Amygdala (tissue), 56 donors: ENCODE data around the gene RALGPS1.
A peak's percentile ranks its signal among the peaks of the same experiment; 100 is the strongest.

ENCODE experiments used
- DNase-seq, 56 donors: peaks; one replicate each; lab custom pipeline; 2025; lab: John Stamatoyannopoulos, UW

Gene RALGPS1

DNA sequence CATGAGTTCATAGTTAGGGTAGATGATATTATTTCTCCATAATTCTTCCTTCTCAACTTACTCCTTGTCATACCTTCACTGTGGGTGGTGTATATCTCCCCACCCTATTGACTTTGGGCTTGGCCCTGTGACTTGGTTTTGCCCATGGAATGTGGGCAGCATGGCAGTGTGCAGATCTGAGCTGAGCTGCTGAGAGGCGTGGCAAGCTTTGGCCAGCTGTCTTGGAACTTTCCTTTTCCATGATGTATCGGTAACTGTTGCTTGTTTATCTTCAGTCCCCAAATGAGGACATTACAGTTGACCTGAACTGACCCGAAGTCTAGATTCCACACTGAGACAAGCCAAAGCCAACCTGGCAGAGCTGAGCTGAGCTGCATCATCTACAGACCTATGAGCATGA, 70.4 kb downstream of the RALGPS1 start:
- DNase-seq: no peak

DNA sequence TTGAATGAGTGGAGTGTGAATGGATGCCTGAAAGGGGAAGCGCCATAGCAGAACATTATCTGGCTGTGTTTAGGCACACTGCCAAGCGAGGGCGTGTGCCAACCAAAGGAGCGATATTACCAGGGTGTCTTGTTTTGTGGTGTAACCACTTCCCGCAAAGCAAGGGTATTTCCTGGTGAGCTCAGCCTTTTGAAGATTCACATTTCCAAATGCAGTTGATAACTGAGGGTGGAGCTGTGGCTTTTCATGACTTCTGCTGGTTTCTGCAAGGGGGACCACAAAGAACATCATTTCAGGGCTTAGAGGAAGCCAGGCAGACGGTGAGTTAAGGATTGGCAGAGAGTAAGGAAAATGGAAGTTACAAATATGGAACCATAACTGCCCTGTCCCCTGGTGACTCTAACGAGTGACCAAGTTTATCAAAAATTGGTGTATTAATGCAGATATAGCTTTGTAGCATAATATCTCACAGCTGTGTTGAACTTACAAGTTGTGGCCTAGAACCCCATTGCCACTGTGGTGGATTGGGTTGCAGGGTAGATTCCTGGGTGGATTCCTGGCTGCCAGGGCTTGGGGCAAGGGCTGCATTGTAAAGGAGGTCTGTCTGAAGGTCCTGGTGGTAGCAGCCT, 71.4 kb downstream of the RALGPS1 start:
- peak in 2 of 56 donors; percentile 6 to 16 for DNase-seq

DNA sequence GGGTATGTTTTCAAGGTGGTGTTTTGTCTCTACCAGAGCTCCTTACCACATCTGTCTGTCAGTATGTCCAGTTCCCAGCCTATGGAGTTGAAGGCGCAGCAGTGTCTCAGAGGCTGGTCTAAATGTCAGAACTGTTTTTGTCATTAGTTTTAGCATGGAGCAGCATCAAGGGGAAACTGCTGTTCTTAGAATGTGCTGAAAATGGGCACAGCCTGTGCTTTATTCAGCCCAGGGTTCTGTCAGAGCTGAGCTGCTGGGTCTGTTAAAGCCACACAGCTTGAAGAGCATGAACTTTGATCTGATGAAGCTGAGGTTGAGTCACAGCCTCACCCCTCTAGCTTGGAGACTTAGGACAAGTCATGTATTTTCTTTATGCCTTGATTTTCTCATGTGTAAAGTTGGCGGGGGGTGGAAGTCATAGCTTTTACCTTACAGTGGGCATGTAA, 71.9 kb downstream of the RALGPS1 start:
- DNase-seq: no peak

DNA sequence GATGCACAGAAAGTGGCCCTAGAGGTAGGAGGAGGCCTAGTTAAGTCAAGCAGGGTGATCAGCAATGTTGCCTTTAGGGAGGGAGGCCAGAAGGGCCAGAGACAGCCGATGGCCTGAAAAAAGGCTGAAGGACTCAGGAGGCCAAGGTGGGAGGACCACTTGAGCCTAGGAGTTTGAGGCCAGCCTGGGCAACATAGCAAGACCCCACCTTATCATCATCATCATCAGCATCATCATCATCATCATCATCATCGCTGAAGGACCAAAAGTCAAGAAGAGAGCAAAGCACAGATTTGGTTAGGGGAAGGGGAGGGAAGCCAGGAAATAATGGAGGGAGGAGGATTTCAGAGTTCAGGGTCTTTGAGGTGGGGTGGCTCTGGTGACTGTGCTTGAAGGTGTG, 74.3 kb downstream of the RALGPS1 start:
- no peak for DNase-seq

DNA sequence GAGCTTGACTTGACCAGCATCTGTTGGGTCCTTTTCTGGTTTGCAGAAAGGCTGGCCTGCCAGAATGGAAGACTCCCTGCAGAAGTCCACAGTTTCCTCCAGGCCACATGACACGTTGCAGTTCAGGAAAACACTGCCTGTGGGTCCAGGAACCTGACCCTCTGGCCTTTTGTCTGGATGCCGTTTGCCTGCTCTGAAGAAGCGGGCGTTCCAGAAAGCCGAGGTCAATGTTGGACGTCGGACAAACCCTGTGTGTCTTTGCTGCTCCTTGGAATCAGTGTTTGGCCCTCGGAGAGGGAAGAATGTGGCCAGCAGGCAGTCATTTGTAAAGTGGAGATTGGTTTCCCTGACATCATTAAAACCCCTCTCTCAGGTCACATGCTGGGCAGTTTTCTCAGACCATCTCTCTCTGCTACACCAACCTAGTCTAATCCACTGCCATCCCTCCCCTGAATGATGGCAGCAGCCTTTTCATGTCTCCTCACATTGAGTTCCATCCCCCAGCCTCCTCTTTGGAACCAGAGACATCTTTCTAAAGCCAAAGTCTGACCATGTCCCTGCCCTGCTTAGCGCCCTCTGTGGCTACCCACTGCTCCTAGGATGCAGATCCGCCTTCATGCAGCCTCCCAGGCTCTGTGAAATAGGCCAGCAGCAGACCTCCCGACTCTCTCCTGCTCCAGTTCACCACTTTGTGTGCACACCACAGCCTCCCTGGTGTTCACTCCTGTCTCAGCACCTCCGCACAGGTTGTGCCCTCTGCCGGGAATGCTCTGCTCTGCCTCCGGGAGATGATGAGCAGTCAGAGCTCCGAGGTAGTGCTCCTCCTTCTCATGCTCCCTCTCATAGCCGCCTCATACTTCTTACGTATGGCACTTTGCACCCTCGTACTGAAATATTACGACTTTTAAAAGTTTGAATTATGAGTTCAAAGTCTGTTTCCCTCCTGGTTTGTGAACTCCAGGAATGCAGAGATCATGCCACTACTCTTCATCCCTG, 75.6 kb downstream of the RALGPS1 start:
- peak in 18 of 56 donors; percentile 3 to 58 (median 24) for DNase-seq

DNA sequence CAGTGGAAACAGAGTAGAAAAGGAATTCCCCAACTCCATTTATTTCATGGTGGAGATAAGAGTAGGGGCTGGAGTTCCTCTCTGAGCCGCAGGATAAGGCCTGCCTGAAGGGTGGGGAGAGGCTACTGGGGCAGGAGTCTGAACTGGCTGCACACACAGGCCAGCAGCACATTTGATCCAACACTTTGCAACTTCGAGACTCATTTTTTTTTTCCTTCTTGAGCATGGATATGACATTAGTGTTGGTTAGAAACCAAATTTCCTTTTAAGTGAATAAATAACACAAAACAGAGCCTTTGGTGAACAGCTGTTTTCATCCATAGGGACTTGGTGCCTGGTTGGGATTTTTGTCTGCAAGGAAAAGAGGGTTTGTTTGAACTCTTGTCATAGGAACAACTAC, 76.6 kb downstream of the RALGPS1 start:
- DNase-seq: no peak

- DNase-seq: no peak
Measured at GRCh38 chr9:126992427-126992826, 77.8 kb downstream of the RALGPS1 start.

DNA sequence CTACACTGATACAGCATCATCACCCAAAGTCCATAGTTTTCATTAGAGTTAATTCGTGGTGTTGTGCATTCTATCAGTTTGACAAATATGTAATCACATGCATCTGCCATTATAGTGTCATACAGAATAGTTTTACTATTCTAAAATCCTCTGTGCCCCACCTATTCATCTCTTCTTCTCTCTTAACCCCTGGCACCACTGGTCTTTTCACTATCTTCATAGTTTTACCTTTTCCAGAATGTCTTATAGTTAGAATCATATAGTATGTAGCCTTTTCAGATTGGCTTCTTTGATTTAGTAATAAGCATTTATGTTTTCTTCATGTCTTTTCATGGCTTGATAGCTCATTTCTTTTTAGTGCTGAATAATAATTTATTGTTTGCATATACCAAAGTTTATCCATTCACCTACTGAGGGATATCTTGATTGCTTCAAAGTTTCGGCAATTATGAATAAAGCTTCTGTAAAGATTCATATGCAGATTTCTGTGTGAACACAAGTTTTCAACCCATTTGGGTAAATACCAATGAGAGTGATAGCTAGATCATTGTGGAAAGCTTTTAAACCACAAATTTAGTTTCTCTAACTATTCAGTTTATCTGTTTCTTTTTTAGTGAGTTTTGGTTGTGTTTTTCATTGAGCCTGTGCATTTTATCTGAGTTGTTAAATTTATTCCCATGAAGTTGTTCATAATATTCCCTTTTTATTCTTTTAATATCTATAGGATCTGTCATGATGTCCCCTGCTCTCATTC, 84.9 kb downstream of the RALGPS1 start:
- no peak for DNase-seq

GRCh38 chr9:127004946-127005769, 90.6 kb downstream of the RALGPS1 start:
- DNase-seq: peak in 1 of 56 donors; percentile 5

DNA sequence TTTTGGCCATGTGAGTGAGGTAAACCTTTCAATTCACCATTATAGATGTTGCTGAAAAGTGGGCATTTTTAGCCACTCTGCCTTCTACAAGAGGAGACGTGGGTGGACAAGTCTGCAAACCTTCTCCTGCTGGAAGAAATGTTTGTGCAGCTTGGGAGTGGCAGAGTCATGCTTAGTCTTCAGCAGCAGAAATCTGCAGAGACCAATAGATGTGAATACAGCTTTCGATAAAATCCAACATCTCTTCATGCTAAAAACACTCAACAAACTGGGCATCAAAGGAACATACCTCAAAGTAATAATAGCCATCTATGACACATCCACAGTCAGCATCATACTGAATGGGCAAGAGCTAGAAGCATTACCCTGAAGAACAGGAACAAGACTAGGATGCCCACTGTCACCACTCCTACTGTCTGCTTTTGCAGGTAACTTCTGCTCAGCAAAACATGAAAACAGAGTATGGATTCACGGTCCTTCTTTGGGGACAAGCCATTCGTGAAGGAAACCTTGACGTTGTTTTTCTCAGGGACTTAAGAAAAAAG, 91.3 kb downstream of the RALGPS1 start:
- DNase-seq: peak in 8 of 56 donors; percentile 4 to 28 (median 14)

DNA sequence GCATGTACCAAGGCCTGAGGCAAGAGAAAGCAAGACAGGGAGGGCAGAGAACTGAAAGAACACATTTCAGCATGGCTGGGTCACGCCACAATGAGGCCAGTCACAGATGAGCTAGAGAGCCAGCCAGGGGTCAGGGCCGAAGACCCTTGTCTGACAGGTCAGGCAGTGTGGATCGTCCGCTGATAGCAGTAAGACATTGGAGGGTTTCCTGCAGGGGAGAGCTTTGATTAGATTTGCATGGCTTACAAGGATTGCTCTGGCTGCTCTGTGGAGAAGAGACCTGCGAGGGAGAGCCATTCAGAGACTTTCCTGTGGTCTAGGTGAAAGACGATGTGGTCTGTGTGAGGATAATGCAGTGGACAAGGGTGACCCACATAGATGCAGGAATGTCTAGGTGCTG, 93.1 kb downstream of the RALGPS1 start:
- DNase-seq: no peak

DNA sequence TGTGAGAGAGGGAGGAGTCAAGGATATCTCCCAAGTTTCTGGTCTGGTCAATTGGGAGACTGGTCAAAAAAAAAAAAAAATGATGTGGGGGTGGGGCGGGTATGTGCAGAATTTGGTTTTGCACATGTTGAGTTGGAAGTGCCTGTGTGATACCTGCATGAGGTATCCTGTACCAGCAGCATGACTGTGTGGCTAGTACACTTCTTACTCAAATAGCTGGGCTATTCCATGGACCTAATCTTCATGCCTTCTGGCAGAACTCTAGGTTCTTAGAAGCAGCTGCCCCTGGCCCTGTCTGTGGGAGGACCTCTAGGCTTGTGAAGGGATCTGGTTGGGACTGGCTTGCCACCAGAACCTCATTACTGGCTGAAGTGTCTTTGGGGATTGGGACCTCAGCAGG, 93.5 kb downstream of the RALGPS1 start:
- DNase-seq: no peak

- DNase-seq: no peak
Measured at GRCh38 chr9:127011772-127012171, 97.2 kb downstream of the RALGPS1 start.

DNA sequence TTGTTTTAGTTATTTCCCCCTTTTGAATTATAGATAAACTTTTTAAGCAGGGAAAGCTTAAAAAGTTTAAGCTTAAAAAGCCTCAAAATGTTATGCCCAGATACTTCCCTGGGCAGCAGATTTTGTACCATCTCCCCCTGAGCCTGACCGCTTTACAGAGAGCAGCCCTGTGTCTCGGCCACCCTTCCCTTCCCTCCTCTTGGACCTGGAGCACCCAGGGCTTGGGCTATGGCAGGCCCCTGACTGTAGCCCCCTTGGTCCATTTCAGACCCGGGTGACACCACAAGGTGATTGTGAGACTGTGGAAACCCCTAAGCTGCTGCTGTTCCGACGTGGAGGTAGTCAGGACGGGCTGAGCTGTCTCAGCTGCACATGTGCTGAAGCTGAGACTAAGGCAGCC, 97.7 kb downstream of the RALGPS1 start:
- DNase-seq: no peak

GRCh38 chr9:127013597-127013996, 99.0 kb downstream of the RALGPS1 start:
- no peak for DNase-seq

DNA sequence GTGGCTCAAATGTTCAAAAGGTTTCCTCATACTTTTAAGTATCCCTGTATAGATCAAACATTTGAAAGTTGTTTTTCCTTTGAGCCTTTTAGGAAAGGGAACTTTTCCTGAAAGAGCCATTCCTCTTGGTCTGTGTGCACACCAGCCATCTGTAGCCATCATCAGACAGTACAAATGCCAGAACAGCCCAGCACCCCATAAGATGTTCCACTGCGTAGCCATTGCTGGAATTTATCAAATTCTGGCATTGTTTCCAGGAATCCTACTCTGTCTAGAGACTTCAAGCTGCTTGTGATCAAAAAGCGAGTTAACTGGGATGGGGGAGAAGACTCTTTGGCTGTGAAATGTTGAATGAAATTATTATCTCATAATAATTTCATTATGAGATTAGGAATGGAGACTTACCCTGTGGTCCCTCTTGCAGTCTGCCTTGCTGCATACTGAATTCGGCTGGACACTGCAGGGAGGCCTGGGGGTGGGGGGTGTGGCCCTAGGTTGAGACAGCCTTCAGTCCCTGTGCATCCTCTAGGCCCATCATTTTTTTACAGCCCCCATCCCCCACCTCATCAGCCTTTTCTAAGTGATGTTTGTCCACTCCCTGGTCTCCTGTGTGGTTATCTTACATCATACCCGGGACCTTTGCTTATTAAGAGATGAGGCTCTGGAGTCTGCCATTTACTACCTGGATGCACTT, 99.8 kb downstream of the RALGPS1 start:
- no peak for DNase-seq

GRCh38 chr9:127014910-127015540, 100.4 kb downstream of the RALGPS1 start:
- no peak for DNase-seq

DNA sequence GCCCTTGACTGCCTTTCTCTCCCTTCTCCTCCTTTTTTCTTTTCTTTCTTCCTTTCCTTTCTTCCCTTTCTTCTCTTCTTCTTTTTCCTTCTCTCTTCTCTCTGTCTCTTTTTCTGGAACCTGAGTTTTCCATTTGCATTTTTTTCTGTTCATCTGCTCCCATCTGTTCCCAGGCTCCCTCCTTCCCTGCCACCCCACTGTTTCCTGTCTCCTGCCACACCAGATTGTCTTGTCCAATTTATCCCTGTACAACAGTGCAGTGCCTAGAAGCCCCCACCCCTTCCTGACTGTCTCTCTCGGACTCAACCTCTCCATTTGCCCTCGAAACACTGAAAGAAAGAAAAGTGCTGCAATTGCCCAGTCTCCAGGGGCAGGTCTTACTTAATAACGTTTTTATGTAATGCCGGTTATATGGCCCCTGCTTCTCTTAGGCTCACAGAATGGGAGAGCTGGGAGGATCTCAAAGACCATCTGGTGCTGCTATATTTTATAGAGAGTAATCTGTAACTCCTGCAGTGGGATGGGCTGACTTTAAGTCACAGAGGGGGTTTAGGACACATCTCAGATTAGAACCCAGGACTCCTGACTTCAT, 101.4 kb downstream of the RALGPS1 start:
- no peak for DNase-seq
